Endothelial cell of hepatic sinusoid (primary cell): ENCODE data around the gene NOL3.

Source experiments
- in situ Hi-C: cut with HindIII; loops from 2 replicates; pipeline ENCODE4 v1.10.0; 2017; ENCODE audit warnings: low sequenced_read_pairs

Gene NOL3

GRCh38 chr16:67154578-67155294, 15.6 kb upstream of the NOL3 start:
- in situ Hi-C loops = no loop called here

- in situ Hi-C loops = no loop called here
These were observed 14.8 kb upstream of the NOL3 start for GRCh38 chr16:67155295-67156142.

- in situ Hi-C loops = no loop called here
These were observed 14.0 kb upstream of the NOL3 start for GRCh38 chr16:67156143-67156844.

GRCh38 chr16:67157106-67157748, 13.1 kb upstream of the NOL3 start:
- in situ Hi-C loops = no loop called here

GRCh38 chr16:67157892-67158635, 12.3 kb upstream of the NOL3 start:
- in situ Hi-C loops = no loop called here

GRCh38 chr16:67158637-67159600, 11.4 kb upstream of the NOL3 start:
- in situ Hi-C loops = no loop called here

- in situ Hi-C loops = no loop called here
These were observed 8.7 kb upstream of the NOL3 start for GRCh38 chr16:67161595-67162058.

- in situ Hi-C loops = no loop called here
These were observed 7.7 kb upstream of the NOL3 start for GRCh38 chr16:67162506-67163163.

- in situ Hi-C loops = no loop called here
These were observed 7.0 kb upstream of the NOL3 start for GRCh38 chr16:67163164-67163998.

- in situ Hi-C loops = no loop called here
These were observed 6.3 kb upstream of the NOL3 start for GRCh38 chr16:67163999-67164558.

- in situ Hi-C loops = loop anchor here (5.0 kb wide), 1 partner anchor 73 kb away; no protein-coding TSS in a partner anchor
These were observed 5.7 kb upstream of the NOL3 start, which contains the start of gene HSF4 for GRCh38 chr16:67164599-67165061. Gene HSF4, plus strand, starts transcription at chr16:67164745. Its CDS starts 67 bp downstream, at chr16:67164812.

- in situ Hi-C loops = loop anchor here (5.0 kb wide), 1 partner anchor 72 kb away; no protein-coding TSS in a partner anchor
These were observed 4.9 kb upstream of the NOL3 start for GRCh38 chr16:67165121-67166078.

- in situ Hi-C loops = loop anchor here (5.0 kb wide), 1 partner anchor 71 kb away; no protein-coding TSS in a partner anchor
These were observed 4.2 kb upstream of the NOL3 start for GRCh38 chr16:67166110-67166547.

GRCh38 chr16:67166598-67167168, 3.7 kb upstream of the NOL3 start:
- in situ Hi-C loops = loop anchor here (5.0 kb wide), 1 partner anchor 71 kb away; no protein-coding TSS in a partner anchor

- in situ Hi-C loops = loop anchor here (5.0 kb wide), 1 partner anchor 70 kb away; no protein-coding TSS in a partner anchor
These were observed 2.8 kb upstream of the NOL3 start for GRCh38 chr16:67167588-67167987.
